HEK293 (cell line): ENCODE measurements around the gene MDP1.
A peak's percentile ranks its signal among the peaks of the same experiment; 100 is the strongest.

Experiments
- CTCF ChIA-PET: fragments of 350-600 bp; formaldehyde crosslinking; extraction: SDS; loops from one replicate; lab custom pipeline; 2021; ENCODE audit warnings: antibody characterized with exemption; lab: Yijun Ruan, JAX
- POLR2A ChIA-PET: fragments of 300-600 bp; formaldehyde crosslinking; extraction: SDS; loops from one replicate; lab custom pipeline; 2020; ENCODE audit warnings: antibody characterized with exemption, inconsistent platforms; lab: Yijun Ruan, JAX
- H3K27ac ChIP-seq: fragments of 200-500 bp; sonication (Bioruptor generic); 2 replicates; pipeline ENCODE4 v1.5.1; 2014; ENCODE audit warnings: low read depth, low read length, control low read depth, inconsistent platforms; ENCODE audit errors: extremely low read depth
- H3K36me3 ChIP-seq, 2 experiments: fragments of 200-500 bp in 1 of 2; sonication (Bioruptor generic) in 1 of 2; 1 replicate in 1 of 2; 2 replicates in 1 of 2; pipeline ENCODE4 v1.5.1; 2014 to 2017; ENCODE audit warnings: inconsistent platforms in 2 of 2, low read length in 2 of 2; ENCODE audit not compliant: control insufficient read depth in 2 of 2, insufficient read depth in 1 of 2
- H3K4me1 ChIP-seq: fragments of 200-500 bp; sonication (Bioruptor generic); 2 replicates; pipeline ENCODE4 v1.5.1; 2014; ENCODE audit warnings: mild to moderate bottlenecking, low read length, inconsistent platforms; ENCODE audit not compliant: control insufficient read depth, insufficient read depth
- H3K4me3 ChIP-seq: 2 replicates; pipeline ENCODE4 v1.5.1; 2011; ENCODE audit warnings: low read depth, mild to moderate bottlenecking, control low read depth, low read length, moderate library complexity
- H3K9me3 ChIP-seq: fragments of 200-500 bp; sonication (Bioruptor generic); 2 replicates; pipeline ENCODE4 v1.5.1; 2014; ENCODE audit warnings: low read depth, low read length, inconsistent platforms; ENCODE audit not compliant: control insufficient read depth, insufficient read depth
- FEZF1 ChIP-seq: fragments of 450-650 bp; formaldehyde crosslinking; IDR thresholded peaks from 2 replicates; pipeline ENCODE4 v1.5.1; 2016; ENCODE audit warnings: missing biosample characterization, missing genetic modification characterization
- OVOL3 ChIP-seq: fragments of 450-650 bp; formaldehyde crosslinking; IDR thresholded peaks from 2 replicates; pipeline ENCODE4 v1.5.1; 2016; ENCODE audit warnings: missing biosample characterization, missing genetic modification characterization
- PRDM6 ChIP-seq: fragments of 450-650 bp; formaldehyde crosslinking; IDR thresholded peaks from 2 replicates; pipeline ENCODE4 v1.5.1; 2017; ENCODE audit warnings: missing biosample characterization, missing genetic modification characterization
- ZFP3 ChIP-seq: fragments of 450-650 bp; formaldehyde crosslinking; IDR thresholded peaks from 2 replicates; pipeline ENCODE4 v1.5.1; 2016; ENCODE audit warnings: low read depth, missing biosample characterization, missing genetic modification characterization
- ZNF155 ChIP-seq: fragments of 450-650 bp; formaldehyde crosslinking; IDR thresholded peaks from 2 replicates; pipeline ENCODE4 v1.5.1; 2016; ENCODE audit warnings: missing biosample characterization, missing genetic modification characterization
- ZNF16 ChIP-seq: fragments of 450-650 bp; formaldehyde crosslinking; IDR thresholded peaks from 2 replicates; pipeline ENCODE4 v1.5.1; 2016; ENCODE audit warnings: low read depth, missing biosample characterization, missing genetic modification characterization
- ZNF248 ChIP-seq: fragments of 450-650 bp; formaldehyde crosslinking; IDR thresholded peaks from 2 replicates; pipeline ENCODE4 v1.5.1; 2017; ENCODE audit warnings: missing biosample characterization, missing genetic modification characterization
- ZNF311 ChIP-seq: fragments of 450-650 bp; formaldehyde crosslinking; IDR thresholded peaks from 2 replicates; pipeline ENCODE4 v1.5.1; 2017; ENCODE audit warnings: missing biosample characterization, missing genetic modification characterization, borderline replicate concordance
- ZNF362 ChIP-seq: fragments of 450-650 bp; formaldehyde crosslinking; IDR thresholded peaks from 2 replicates; pipeline ENCODE4 v1.5.1; 2016; ENCODE audit warnings: missing biosample characterization, missing genetic modification characterization
- ZNF548 ChIP-seq: fragments of 450-650 bp; formaldehyde crosslinking; IDR thresholded peaks from 2 replicates; pipeline ENCODE4 v1.5.1; 2016; ENCODE audit warnings: missing biosample characterization, missing genetic modification characterization
- ZNF571 ChIP-seq: fragments of 450-650 bp; formaldehyde crosslinking; IDR thresholded peaks from 2 replicates; pipeline ENCODE4 v1.5.0; 2017; ENCODE audit warnings: missing biosample characterization, missing genetic modification characterization
- ZNF596 ChIP-seq: fragments of 450-650 bp; IDR thresholded peaks from 2 replicates; pipeline ENCODE4 v1.5.0; 2018; ENCODE audit warnings: missing biosample characterization, mild to moderate bottlenecking, missing genetic modification characterization, moderate library complexity
- ZNF654 ChIP-seq: fragments of 450-650 bp; formaldehyde crosslinking; IDR thresholded peaks from 2 replicates; pipeline ENCODE4 v1.5.1; 2016; ENCODE audit warnings: low read depth, missing biosample characterization, missing genetic modification characterization
- ZNF660 ChIP-seq: fragments of 450-650 bp; IDR thresholded peaks from 2 replicates; pipeline ENCODE4 v1.5.1; 2018; ENCODE audit warnings: missing biosample characterization, mild to moderate bottlenecking, missing genetic modification characterization
- ZNF791 ChIP-seq: fragments of 450-650 bp; formaldehyde crosslinking; IDR thresholded peaks from 2 replicates; pipeline ENCODE4 v1.5.1; 2016; ENCODE audit warnings: missing biosample characterization, missing genetic modification characterization
- ZSCAN18 ChIP-seq: fragments of 450-650 bp; formaldehyde crosslinking; IDR thresholded peaks from 2 replicates; pipeline ENCODE4 v1.5.1; 2016; ENCODE audit warnings: missing biosample characterization, missing genetic modification characterization
- TF ChIP-seq, protein P1 (sequence below): fragments of 450-650 bp; formaldehyde crosslinking; IDR thresholded peaks from 2 replicates; pipeline ENCODE4 v1.5.0; 2017; ENCODE audit warnings: missing biosample characterization, missing genetic modification characterization, borderline replicate concordance
- TF ChIP-seq, protein P2 (sequence below): fragments of 450-650 bp; IDR thresholded peaks from 2 replicates; pipeline ENCODE4 v1.5.1; 2018; ENCODE audit warnings: missing biosample characterization, mild to moderate bottlenecking, missing genetic modification characterization

MDP1 gene

GRCh38 chr14:24178399-24179178, 37.3 kb downstream of the MDP1 start (continued):
- TF ChIP-seq ZNF16 (tag by site-specific recombination) (no peak), OVOL3 (tag by site-specific recombination) (no peak)
- TF ChIP-seq, protein P1, sequence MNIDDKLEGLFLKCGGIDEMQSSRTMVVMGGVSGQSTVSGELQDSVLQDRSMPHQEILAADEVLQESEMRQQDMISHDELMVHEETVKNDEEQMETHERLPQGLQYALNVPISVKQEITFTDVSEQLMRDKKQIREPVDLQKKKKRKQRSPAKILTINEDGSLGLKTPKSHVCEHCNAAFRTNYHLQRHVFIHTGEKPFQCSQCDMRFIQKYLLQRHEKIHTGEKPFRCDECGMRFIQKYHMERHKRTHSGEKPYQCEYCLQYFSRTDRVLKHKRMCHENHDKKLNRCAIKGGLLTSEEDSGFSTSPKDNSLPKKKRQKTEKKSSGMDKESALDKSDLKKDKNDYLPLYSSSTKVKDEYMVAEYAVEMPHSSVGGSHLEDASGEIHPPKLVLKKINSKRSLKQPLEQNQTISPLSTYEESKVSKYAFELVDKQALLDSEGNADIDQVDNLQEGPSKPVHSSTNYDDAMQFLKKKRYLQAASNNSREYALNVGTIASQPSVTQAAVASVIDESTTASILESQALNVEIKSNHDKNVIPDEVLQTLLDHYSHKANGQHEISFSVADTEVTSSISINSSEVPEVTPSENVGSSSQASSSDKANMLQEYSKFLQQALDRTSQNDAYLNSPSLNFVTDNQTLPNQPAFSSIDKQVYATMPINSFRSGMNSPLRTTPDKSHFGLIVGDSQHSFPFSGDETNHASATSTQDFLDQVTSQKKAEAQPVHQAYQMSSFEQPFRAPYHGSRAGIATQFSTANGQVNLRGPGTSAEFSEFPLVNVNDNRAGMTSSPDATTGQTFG (tag by site-specific recombination): no peak

DNA sequence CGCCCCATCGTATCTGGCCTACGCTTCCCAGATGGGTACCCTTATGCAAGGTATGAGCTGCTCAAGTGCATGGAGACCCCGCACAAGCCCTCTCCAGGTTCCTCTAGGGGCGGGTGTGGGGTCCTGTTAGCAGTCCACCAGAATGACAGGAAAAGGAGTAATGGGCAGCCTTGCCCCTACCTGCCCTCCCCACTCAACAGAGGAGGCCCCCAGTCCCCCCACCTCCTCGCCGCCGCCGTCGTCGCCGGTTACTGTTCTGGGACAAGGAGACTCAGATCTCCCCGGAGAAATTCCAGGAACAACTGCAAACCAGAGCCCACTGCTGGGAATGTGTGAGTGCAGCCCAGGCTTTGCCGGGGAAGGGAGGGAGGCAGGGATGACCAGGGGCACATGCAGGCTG, 38.0 kb downstream of the MDP1 start:
- H3K9me3 ChIP-seq: no peaks in the 10 kb centered on the region
- H3K27ac ChIP-seq: no peak overlapping the region
- TF ChIP-seq ZNF155 (tag by site-specific recombination) (no peak), ZSCAN18 (tag by site-specific recombination) (no peak)
- TF ChIP-seq, all 188 proteins: peak for 0
- CTCF ChIA-PET: no interaction called here
- peaks cover 0 to 67% of the 10 kb centered on the region in 2 experiments; a peak in 2 of 3 replicates for H3K36me3 ChIP-seq
- H3K4me1 ChIP-seq: no peaks in the 10 kb centered on the region
- POLR2A ChIA-PET: interaction anchor here (0.9 to 1.3 kb wide), 3 partner anchors 17 to 63 kb away, joined by 3 to 4 read pairs (median 4); partner anchors contain the start of genes DCAF11, IRF9, NRL and RNF31
- no peak overlapping the region for H3K4me3 ChIP-seq

DNA sequence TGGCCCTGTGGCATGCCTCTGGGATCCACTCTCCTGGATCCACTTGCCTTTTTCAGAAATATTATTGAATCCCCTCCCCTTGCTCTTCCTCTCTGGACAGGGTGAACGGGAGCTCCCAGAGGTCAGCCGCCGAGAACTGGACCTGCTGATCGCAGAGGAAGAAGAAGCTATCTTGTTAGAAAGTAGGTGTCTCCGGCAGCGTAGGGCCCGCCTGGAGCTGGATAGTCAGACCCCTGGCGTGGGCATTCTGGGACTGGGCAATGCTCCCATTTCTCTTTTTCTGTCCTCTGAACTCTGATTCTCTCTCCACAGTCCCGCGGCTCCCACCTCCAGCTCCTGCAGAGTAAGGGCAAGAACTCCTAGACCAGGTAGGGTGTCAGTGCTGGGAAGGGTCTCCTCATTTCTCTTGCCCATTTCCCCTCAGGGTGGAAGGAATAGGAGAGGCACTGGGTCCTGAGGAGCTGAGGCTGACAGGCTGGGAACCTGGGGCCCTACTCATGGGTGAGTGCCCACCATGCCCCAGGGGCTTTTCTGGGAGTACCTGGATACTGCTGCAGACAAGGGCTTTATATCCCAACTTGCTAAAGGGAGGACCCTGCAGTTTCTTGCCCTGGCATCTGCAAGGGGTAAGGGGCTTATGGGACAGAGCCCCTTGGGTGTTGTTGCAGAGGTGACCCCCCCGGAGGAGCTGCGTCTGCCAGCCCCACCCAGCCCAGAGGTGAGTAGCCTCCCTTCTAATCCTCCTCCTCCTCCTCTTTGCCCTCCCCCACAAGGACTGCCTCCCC, 38.6 kb downstream of the MDP1 start:
- TF ChIP-seq ZNF660 (tag by site-specific recombination) (no peak), FEZF1 (tag by site-specific recombination) (no peak)
- CTCF ChIA-PET: no interaction called here
- H3K27ac ChIP-seq: 0 out of 2 replicates have a peak overlapping the region, but pooled peaks have one; percentile 9
- H3K36me3 ChIP-seq: peaks cover 0 to 61% of the 10 kb centered on the region in 2 experiments; a peak in 2 of 3 replicates
- H3K9me3 ChIP-seq: no peaks in the 10 kb centered on the region
- no peak overlapping the region for H3K4me3 ChIP-seq
- POLR2A ChIA-PET: interaction anchor here (0.9 to 1.3 kb wide), 3 partner anchors 16 to 62 kb away, joined by 3 to 4 read pairs (median 4); partner anchors contain the start of genes DCAF11, IRF9, NRL and RNF31
- H3K4me1 ChIP-seq: no peaks in the 10 kb centered on the region

DNA sequence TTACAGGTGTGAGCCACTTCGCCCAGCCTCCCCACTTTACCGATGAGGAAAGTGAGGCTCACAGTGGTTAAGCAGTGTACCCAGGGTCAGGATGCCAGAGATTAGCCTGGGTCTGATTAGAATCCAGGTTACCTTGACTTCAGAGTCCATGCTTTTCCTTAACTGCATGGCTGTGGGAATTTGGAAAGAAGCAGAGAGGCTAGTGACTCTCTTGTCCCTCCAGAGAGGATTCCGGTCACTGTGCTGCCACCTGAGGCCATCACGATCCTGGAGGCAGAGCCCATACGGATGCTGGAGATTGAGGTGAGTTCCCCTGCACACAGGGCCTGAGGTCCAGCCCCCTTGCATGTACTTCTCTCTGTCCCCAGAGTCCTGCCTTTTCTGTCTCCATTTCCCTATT, 39.3 kb downstream of the MDP1 start:
- Histone ChIP-seq H3K4me3 (no peak overlapping the region), H3K27ac (0 out of 2 replicates have a peak overlapping the region, but pooled peaks have one; percentile 9), H3K4me1 (no peaks in the 10 kb centered on the region), H3K9me3 (no peaks in the 10 kb centered on the region), H3K36me3 (peaks cover 0 to 54% of the 10 kb centered on the region in 2 experiments; a peak in 2 of 3 replicates)
- ChIA-PET CTCF (no interaction called here), POLR2A (interaction anchor here (0.9 kb wide), 1 partner anchor 40 kb away, joined by 4 read pairs; the partner anchor contains the start of gene PSME1)
- TF ChIP-seq ZNF548 (tag by site-specific recombination) (no peak), PRDM6 (no peak), ZNF311 (tag by site-specific recombination) (no peak), ZNF791 (tag by site-specific recombination) (no peak), ZNF596 (tag by site-specific recombination) (no peak), ZNF654 (tag by site-specific recombination) (no peak), ZNF248 (tag by site-specific recombination) (no peak), ZFP3 (no peak), ZNF362 (tag by site-specific recombination) (no peak), ZNF571 (tag by site-specific recombination) (no peak)
- TF ChIP-seq, protein P2, sequence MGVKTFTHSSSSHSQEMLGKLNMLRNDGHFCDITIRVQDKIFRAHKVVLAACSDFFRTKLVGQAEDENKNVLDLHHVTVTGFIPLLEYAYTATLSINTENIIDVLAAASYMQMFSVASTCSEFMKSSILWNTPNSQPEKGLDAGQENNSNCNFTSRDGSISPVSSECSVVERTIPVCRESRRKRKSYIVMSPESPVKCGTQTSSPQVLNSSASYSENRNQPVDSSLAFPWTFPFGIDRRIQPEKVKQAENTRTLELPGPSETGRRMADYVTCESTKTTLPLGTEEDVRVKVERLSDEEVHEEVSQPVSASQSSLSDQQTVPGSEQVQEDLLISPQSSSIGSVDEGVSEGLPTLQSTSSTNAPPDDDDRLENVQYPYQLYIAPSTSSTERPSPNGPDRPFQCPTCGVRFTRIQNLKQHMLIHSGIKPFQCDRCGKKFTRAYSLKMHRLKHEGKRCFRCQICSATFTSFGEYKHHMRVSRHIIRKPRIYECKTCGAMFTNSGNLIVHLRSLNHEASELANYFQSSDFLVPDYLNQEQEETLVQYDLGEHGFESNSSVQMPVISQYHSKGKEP (tag by site-specific recombination): no peak
